ENCODE results near the gene CAST. TPM values are rescaled to one million over a fixed set of nuclear protein-coding genes. Genes with fewer than 3 reads are reported as not detected.

Gene CAST
- total RNA-seq, 4 donors from 2014 or later = 415 to 523 (median 468) TPM

GRCh38 chr5:96778409-96778808 is 116.2 kb downstream of the CAST start:
- TF ChIP-seq CTCF (IDR thresholded peaks at IDR 0.05) (no peak), POLR2A (IDR thresholded peaks at IDR 0.05) (no peak)
- DNase-seq (ENCODE audit: low spot score in 2 of 2) = no peak
- 44 to 74% methylated on average over 1 of the region's 1 CpG for WGBS, 2 donors

GRCh38 chr5:96780626-96781025 is 118.5 kb downstream of the CAST start:
- DNase-seq (ENCODE audit: low spot score in 2 of 2) = no peak
- TF ChIP-seq POLR2A (IDR thresholded peaks at IDR 0.05) (no peak), CTCF (IDR thresholded peaks at IDR 0.05) (no peak)
- intact Hi-C loops (cut with DNase I; ENCODE audit: low total_unique reads) = no loop called here
- H3K4me3 ChIP-seq (ENCODE audit: low read depth, poor library complexity, severe bottlenecking) = no peak overlapping the region

More at GRCh38 chr5:96778409-96778808, 116.2 kb downstream of the CAST start:
- intact Hi-C loops (cut with DNase I; ENCODE audit: low total_unique reads) = no loop called here
- H3K4me3 ChIP-seq (ENCODE audit: low read depth, poor library complexity, severe bottlenecking) = no peak overlapping the region

GRCh38 chr5:96781031-96781971 is 119.1 kb downstream of the CAST start:
- WGBS, 2 donors = 52 to 59% methylated on average over 4 of the region's 4 CpGs
- intact Hi-C loops (cut with DNase I; ENCODE audit: low total_unique reads) = no loop called here
- no peak for DNase-seq (ENCODE audit: low spot score in 2 of 2)

GRCh38 chr5:96783326-96783725 is 121.2 kb downstream of the CAST start:
- 69 to 80% methylated on average over 2 of the region's 2 CpGs for WGBS, 2 donors
- no peak for DNase-seq (ENCODE audit: low spot score in 2 of 2)
- intact Hi-C loops (cut with DNase I; ENCODE audit: low total_unique reads) = no loop called here
- no peak for TF ChIP-seq POLR2A (IDR thresholded peaks at IDR 0.05)
- no peak for TF ChIP-seq CTCF (IDR thresholded peaks at IDR 0.05)
- H3K4me3 ChIP-seq (ENCODE audit: low read depth, poor library complexity, severe bottlenecking) = no peak overlapping the region

More at GRCh38 chr5:96781031-96781971, 119.1 kb downstream of the CAST start:
- no peak for TF ChIP-seq POLR2A (IDR thresholded peaks at IDR 0.05)
- no peak for TF ChIP-seq CTCF (IDR thresholded peaks at IDR 0.05)
- H3K4me3 ChIP-seq (ENCODE audit: low read depth, poor library complexity, severe bottlenecking) = no peak overlapping the region

GRCh38 chr5:96785326-96786109 is 123.3 kb downstream of the CAST start:
- DNase-seq (ENCODE audit: low spot score in 2 of 2) = no peak
- intact Hi-C loops (cut with DNase I; ENCODE audit: low total_unique reads) = no loop called here
- TF ChIP-seq POLR2A (IDR thresholded peaks at IDR 0.05) = no peak
- TF ChIP-seq CTCF (IDR thresholded peaks at IDR 0.05) = no peak
- WGBS, 2 donors = 90 to 92% methylated on average over 14 of the region's 14 CpGs
- no peak overlapping the region for H3K4me3 ChIP-seq (ENCODE audit: low read depth, poor library complexity, severe bottlenecking)

All from lower leg skin (tissue), 4 donors.